MG63 (cell line): Measurements from ENCODE around the gene GNA12. TPM values are rescaled to one million over a fixed set of nuclear protein-coding genes. Genes with fewer than 3 reads are reported as not detected.
A peak's percentile ranks its signal among the peaks of the same experiment; 100 is the strongest.

Experiments
- DNase-seq: peaks from one replicate; pipeline ENCODE4 v3.0.0-alpha.2; 2020
- H3K27me3 ChIP-seq: fragments of 250-450 bp; sonication (Bioruptor Pico); 2 replicates; pipeline ENCODE4 v1.5.1; 2020; ENCODE audit warnings: mild to moderate bottlenecking, moderate library complexity
- H3K36me3 ChIP-seq: fragments of 250-450 bp; sonication (Bioruptor Pico); 2 replicates; pipeline ENCODE4 v1.5.1; 2020; ENCODE audit warnings: mild to moderate bottlenecking, moderate library complexity
- H3K4me3 ChIP-seq: fragments of 250-450 bp; sonication (Bioruptor Pico); 2 replicates; pipeline ENCODE4 v1.5.1; 2020; ENCODE audit warnings: mild to moderate bottlenecking, moderate library complexity
- H3K9me3 ChIP-seq: fragments of 250-450 bp; sonication (Bioruptor Pico); 2 replicates; pipeline ENCODE4 v1.5.1; 2020; ENCODE audit warnings: mild to moderate bottlenecking, moderate library complexity
- total RNA-seq: library from RNA; depleted of rRNA; stranded (reverse); fragments of >200 nt; shearing (Covaris generic); gene quantifications from 2 replicates; pipeline ENCODE4 v1.2.3, GENCODE V29; 2014; ENCODE audit warnings: low replicate concordance

GNA12 gene
- total RNA-seq, 1 experiment from 2014 or later: 49.1 TPM

GRCh38 chr7:2814186-2814945, 29.7 kb downstream of the GNA12 start:
- Histone ChIP-seq H3K36me3 (peaks cover 6% of the 10 kb centered on the region; the same call in 1 of the 2 replicates), H3K9me3 (no peaks in the 10 kb centered on the region), H3K27me3 (no peaks in the 10 kb centered on the region), H3K4me3 (no peak overlapping the region)
- no peak for DNase-seq

GRCh38 chr7:2813350-2814185, 30.5 kb downstream of the GNA12 start:
- no peak overlapping the region for H3K4me3 ChIP-seq
- peaks cover 6% of the 10 kb centered on the region; the same call in 1 of the 2 replicates for H3K36me3 ChIP-seq
- H3K27me3 ChIP-seq: no peaks in the 10 kb centered on the region
- no peaks in the 10 kb centered on the region for H3K9me3 ChIP-seq
- no peak for DNase-seq

GRCh38 chr7:2812831-2813230, 31.3 kb downstream of the GNA12 start:
- no peak for DNase-seq
- H3K36me3 ChIP-seq: peaks cover 6% of the 10 kb centered on the region; the same call in 1 of the 2 replicates
- no peaks in the 10 kb centered on the region for H3K9me3 ChIP-seq
- no peaks in the 10 kb centered on the region for H3K27me3 ChIP-seq
- no peak overlapping the region for H3K4me3 ChIP-seq

- peak; percentile 22 for DNase-seq
- H3K4me3 ChIP-seq: peak overlapping the region; percentile 20
Observed at GRCh38 chr7:2812114-2812487, 32.0 kb downstream of the GNA12 start.

GRCh38 chr7:2811476-2812113, 32.5 kb downstream of the GNA12 start:
- H3K27me3 ChIP-seq: no peaks in the 10 kb centered on the region
- peak; percentile 60 for DNase-seq
- peaks cover 6% of the 10 kb centered on the region; the same call in 1 of the 2 replicates for H3K36me3 ChIP-seq
- H3K4me3 ChIP-seq: peak overlapping the region; percentile 20
- no peaks in the 10 kb centered on the region for H3K9me3 ChIP-seq

More at GRCh38 chr7:2812114-2812487, 32.0 kb downstream of the GNA12 start:
- no peaks in the 10 kb centered on the region for H3K27me3 ChIP-seq
- peaks cover 6% of the 10 kb centered on the region; the same call in 1 of the 2 replicates for H3K36me3 ChIP-seq
- H3K9me3 ChIP-seq: no peaks in the 10 kb centered on the region

- Histone ChIP-seq H3K36me3 (peaks cover 6% of the 10 kb centered on the region; the same call in 1 of the 2 replicates), H3K9me3 (no peaks in the 10 kb centered on the region), H3K4me3 (no peak overlapping the region), H3K27me3 (no peaks in the 10 kb centered on the region)
- no peak for DNase-seq
Observed at GRCh38 chr7:2810682-2811415, 33.3 kb downstream of the GNA12 start.

- no peak overlapping the region for H3K4me3 ChIP-seq
- no peaks in the 10 kb centered on the region for H3K9me3 ChIP-seq
- H3K36me3 ChIP-seq: peaks cover 6% of the 10 kb centered on the region; the same call in 1 of the 2 replicates
- H3K27me3 ChIP-seq: no peaks in the 10 kb centered on the region
- DNase-seq: no peak
Observed at GRCh38 chr7:2809903-2810625, 34.0 kb downstream of the GNA12 start.

- Histone ChIP-seq H3K9me3 (no peaks in the 10 kb centered on the region), H3K36me3 (peaks cover 5% of the 10 kb centered on the region; the same call in 1 of the 2 replicates), H3K4me3 (no peak overlapping the region), H3K27me3 (no peaks in the 10 kb centered on the region)
- no peak for DNase-seq
Observed at GRCh38 chr7:2808891-2809665, 35.0 kb downstream of the GNA12 start.

GRCh38 chr7:2807845-2808772, 36.0 kb downstream of the GNA12 start:
- no peak overlapping the region for H3K4me3 ChIP-seq
- no peak for DNase-seq
- no peaks in the 10 kb centered on the region for H3K9me3 ChIP-seq
- no peaks in the 10 kb centered on the region; the same call in 1 of the 2 replicates for H3K36me3 ChIP-seq
- H3K27me3 ChIP-seq: no peaks in the 10 kb centered on the region

GRCh38 chr7:2807460-2807844, 36.7 kb downstream of the GNA12 start:
- H3K36me3 ChIP-seq: no peaks in the 10 kb centered on the region; the same call in 1 of the 2 replicates
- no peak overlapping the region for H3K4me3 ChIP-seq
- H3K27me3 ChIP-seq: no peaks in the 10 kb centered on the region
- H3K9me3 ChIP-seq: no peaks in the 10 kb centered on the region
- no peak for DNase-seq

GRCh38 chr7:2806571-2806970, 37.5 kb downstream of the GNA12 start:
- H3K36me3 ChIP-seq: no peaks in the 10 kb centered on the region; the same call in 1 of the 2 replicates

GRCh38 chr7:2805213-2805944, 38.7 kb downstream of the GNA12 start:
- DNase-seq: no peak
- H3K36me3 ChIP-seq: no peaks in the 10 kb centered on the region; the same call in 1 of the 2 replicates
- no peak overlapping the region for H3K4me3 ChIP-seq
- no peaks in the 10 kb centered on the region for H3K27me3 ChIP-seq
- H3K9me3 ChIP-seq: no peaks in the 10 kb centered on the region

More at GRCh38 chr7:2806571-2806970, 37.5 kb downstream of the GNA12 start:
- Histone ChIP-seq H3K27me3 (no peaks in the 10 kb centered on the region), H3K9me3 (no peaks in the 10 kb centered on the region), H3K4me3 (no peak overlapping the region)
- no peak for DNase-seq

- no peak for DNase-seq
- no peak overlapping the region for H3K4me3 ChIP-seq
- no peaks in the 10 kb centered on the region for H3K27me3 ChIP-seq
- H3K36me3 ChIP-seq: no peaks in the 10 kb centered on the region; the same call in 1 of the 2 replicates
- H3K9me3 ChIP-seq: no peaks in the 10 kb centered on the region
Observed at GRCh38 chr7:2804227-2804763, 39.8 kb downstream of the GNA12 start.
